LNCaP clone FGC (cell line): ENCODE measurements around the gene STARD7.

Source experiments
- DNase-seq: peaks from one replicate; pipeline ENCODE4 v3.0.0-alpha.2; 2011; ENCODE audit warnings: low read depth
- H3K4me3 ChIP-seq: 2 replicates; pipeline ENCODE4 v1.5.1; 2011; ENCODE audit warnings: mild to moderate bottlenecking, low read depth, low read length, control low read depth
- CTCF ChIP-seq: IDR thresholded peaks from 2 replicates; pipeline ENCODE4 v1.5.1; 2012; ENCODE audit warnings: mild to moderate bottlenecking; ENCODE audit not compliant: control insufficient read depth, insufficient read depth; ENCODE audit errors: extremely low read depth

Gene STARD7

DNA sequence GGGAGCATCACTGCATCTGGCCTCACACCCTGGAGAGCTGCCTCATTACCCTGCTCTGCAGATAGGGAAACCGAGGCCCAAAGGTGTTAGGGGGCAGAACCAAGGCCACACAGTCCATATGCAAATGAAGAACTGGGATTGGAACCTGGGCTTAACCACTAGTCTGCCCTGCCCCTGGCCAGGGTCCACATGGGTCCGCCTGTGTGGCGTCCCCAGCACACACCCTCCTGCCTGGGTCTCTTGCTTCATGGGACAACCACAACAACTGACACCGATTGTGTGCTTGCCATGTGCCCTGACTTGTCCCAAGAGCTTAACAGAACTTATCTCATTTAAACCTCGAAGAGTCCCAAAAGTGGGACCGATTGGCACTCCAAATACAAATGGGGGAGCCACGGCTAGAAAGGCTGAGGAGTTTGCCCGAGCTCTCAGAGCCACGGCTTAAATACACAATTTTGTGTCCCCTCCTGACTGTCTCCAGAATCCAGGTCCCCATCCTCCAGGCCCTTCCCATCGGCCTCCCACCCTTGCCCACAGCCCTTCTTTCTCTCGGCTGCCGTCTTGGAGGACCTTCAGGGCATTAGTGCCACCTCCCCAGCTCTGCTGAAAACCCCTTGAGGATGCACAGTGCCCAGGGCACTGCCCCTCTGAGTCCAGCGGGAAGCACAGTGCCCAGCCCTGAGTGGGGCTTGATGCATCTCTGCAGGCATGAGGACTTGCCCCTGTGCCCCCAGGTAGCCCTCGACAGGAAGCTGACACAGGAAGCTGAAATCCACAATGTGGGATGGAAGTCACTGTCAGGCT is 57.6 kb downstream of the STARD7 start:
- H3K4me3 ChIP-seq, result no peak overlapping the region
- no peak for DNase-seq
- TF ChIP-seq CTCF, result no peak

- TF ChIP-seq CTCF, result no peak
- DNase-seq, result no peak
Measured at GRCh38 chr2:96150007-96150640, 58.5 kb downstream of the STARD7 start.

GRCh38 chr2:96148410-96149217 is 60.0 kb downstream of the STARD7 start:
- H3K4me3 ChIP-seq, result no peak overlapping the region
- no peak for TF ChIP-seq CTCF
- no peak for DNase-seq

More at GRCh38 chr2:96150007-96150640, 58.5 kb downstream of the STARD7 start:
- H3K4me3 ChIP-seq, result no peak overlapping the region

- no peak for DNase-seq
- TF ChIP-seq CTCF, result no peak
- no peak overlapping the region for H3K4me3 ChIP-seq
Measured at GRCh38 chr2:96147593-96148201, 60.9 kb downstream of the STARD7 start.

GRCh38 chr2:96146881-96147592 is 61.6 kb downstream of the STARD7 start:
- TF ChIP-seq CTCF, result no peak
- no peak overlapping the region for H3K4me3 ChIP-seq
- DNase-seq, result no peak
